Stomach (tissue), 4 donors: ENCODE results near the gene AUTS2.

ENCODE experiments used
- CTCF ChIP-seq, 7 experiments: fragments of 450-650 bp in 4 of 7; fragments of 200-600 bp in 3 of 7; sonication (generic) in 3 of 7; IDR thresholded peaks; one replicate each; pipeline ENCODE4 v1.5.1; 2016 to 2019; ENCODE audit warnings: antibody characterized with exemption in 7 of 7, control low read depth in 2 of 7, mild to moderate bottlenecking in 1 of 7
- POLR2A ChIP-seq, 4 donors: fragments of 450-650 bp; IDR thresholded peaks; one replicate each; pipeline ENCODE4 v1.6.1; 2016; ENCODE audit warnings: antibody characterized with exemption in 4 of 4, control low read depth in 2 of 4, mild to moderate bottlenecking in 1 of 4, moderate library complexity in 1 of 4
- POLR2AphosphoS5 ChIP-seq, 3 donors: sonication (generic); formaldehyde crosslinking; IDR thresholded peaks; one replicate each; pipeline ENCODE4 v1.6.1; 2016; ENCODE audit warnings: antibody characterized with exemption in 3 of 3

- no peak for TF ChIP-seq CTCF (IDR thresholded peaks at IDR 0.05)
- TF ChIP-seq POLR2A (IDR thresholded peaks at IDR 0.05) = no peak
- no peak for TF ChIP-seq POLR2AphosphoS5 (IDR thresholded peaks at IDR 0.05)
Observed at GRCh38 chr7:70237831-70238575, 639.7 kb downstream of the AUTS2 start.
